IPS-18a (cell line): ENCODE data around the gene DHX16.
"Not testable (repeated sequence)": the region's sequence is repeated elsewhere in the genome, so short reads cannot be mapped to it uniquely, and the experiment has no call there.

ENCODE experiments used
- H3K27ac ChIP-seq: one replicate; pipeline ENCODE4 v1.5.1; 2013; ENCODE audit warnings: low read length
- H3K27me3 ChIP-seq: one replicate; pipeline ENCODE4 v1.6.1; 2013; ENCODE audit warnings: mild to moderate bottlenecking, low read length; ENCODE audit not compliant: control insufficient read depth, insufficient read depth
- H3K36me3 ChIP-seq: one replicate; pipeline ENCODE4 v1.6.1; 2013; ENCODE audit warnings: low read depth, low read length; ENCODE audit not compliant: control insufficient read depth
- H3K4me1 ChIP-seq: one replicate; pipeline ENCODE4 v1.6.1; 2013; ENCODE audit warnings: low read depth, low read length; ENCODE audit not compliant: control insufficient read depth
- H3K4me3 ChIP-seq: one replicate; pipeline ENCODE4 v1.5.1; 2013; ENCODE audit warnings: low read length
- H3K9ac ChIP-seq: one replicate; pipeline ENCODE4 v1.6.1; 2013; ENCODE audit warnings: mild to moderate bottlenecking, low read length, moderate library complexity
- H3K9me3 ChIP-seq: one replicate; pipeline ENCODE4 v1.6.1; 2013; ENCODE audit warnings: low read depth, low read length; ENCODE audit not compliant: control insufficient read depth

DHX16 gene

GRCh38 chr6:30683183-30683979 lies 10.6 kb upstream of the DHX16 start:
- Histone ChIP-seq H3K9me3 (no peaks in the 10 kb centered on the region), H3K4me1 (peaks cover 53% of the 10 kb centered on the region), H3K36me3 (no peaks in the 10 kb centered on the region), H3K27ac (no peak overlapping the region), H3K9ac (peak overlapping the region; percentile 9), H3K4me3 (peak overlapping the region; percentile 42), H3K27me3 (no peaks in the 10 kb centered on the region)

DNA sequence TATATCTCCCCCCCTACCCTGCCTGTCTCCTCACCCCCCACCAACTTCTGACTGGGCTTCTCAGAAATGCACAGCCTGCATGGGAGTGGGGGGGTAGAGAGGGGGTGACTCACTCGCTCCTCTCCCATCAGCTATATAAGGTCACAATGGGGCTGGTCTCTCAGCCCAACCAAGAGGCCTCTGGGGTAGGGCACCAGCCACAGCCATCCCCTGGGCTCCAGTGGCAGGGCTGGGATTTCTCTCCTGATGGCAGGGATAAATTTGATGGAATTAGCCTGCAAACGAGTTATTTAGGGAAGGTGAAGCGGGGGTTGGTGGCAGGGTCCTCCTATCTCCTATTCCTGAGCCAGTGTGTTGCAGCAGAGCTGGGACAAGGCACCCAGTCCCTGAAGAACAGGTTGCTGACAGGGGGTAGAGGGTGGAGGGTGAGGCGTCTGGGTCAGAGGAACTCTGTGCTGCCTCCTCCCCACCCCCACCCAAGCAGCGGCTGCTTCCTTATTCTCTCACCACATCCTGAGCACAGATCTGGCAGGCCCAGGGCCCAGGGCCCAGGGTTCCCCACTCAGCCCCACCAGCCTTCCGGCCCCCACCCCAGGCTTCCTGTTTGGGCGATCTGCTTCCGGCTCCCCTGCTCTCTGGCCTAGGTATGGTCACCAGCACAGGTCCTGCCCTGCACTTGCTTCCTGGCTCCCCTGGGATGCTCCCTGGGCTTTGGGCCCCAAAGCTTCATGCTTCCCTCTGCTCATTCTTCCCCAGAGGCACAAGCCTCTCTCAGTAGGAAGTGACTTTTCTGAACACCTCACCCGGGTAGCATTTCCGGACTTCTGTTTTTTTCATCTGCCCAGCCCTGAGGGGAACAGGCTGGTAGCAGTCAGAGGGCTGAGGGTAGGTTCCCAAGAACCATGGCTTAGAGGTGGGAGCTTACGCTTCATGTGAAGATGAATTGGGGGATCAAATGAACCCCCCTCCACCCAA lies 9.6 kb upstream of the DHX16 start:
- H3K9me3 ChIP-seq, result no peaks in the 10 kb centered on the region
- peaks cover 46% of the 10 kb centered on the region for H3K4me1 ChIP-seq
- peak overlapping the region; percentile 42 for H3K4me3 ChIP-seq
- no peaks in the 10 kb centered on the region for H3K27me3 ChIP-seq
- no peak overlapping the region for H3K27ac ChIP-seq
- H3K9ac ChIP-seq, result no peak overlapping the region
- peaks cover under 1% of the 10 kb centered on the region for H3K36me3 ChIP-seq

DNA sequence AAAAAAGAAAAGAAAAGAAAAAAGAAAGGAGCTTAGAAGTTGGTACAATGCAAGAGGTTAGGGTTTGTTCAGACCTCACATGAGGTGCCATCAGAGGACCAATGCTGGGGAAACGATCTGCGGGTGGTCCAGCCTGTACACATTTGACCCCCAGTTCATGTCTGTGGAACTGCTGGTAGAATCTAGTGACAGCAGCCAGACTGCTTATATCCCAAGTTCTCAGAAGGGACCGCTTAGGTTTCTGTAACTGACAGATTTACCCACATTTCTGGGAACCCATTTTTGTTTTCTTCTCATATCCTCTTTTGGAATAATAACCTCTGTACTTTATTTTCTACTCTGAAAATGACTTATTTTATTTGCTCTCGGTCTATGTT lies 8.9 kb upstream of the DHX16 start:
- Histone ChIP-seq H3K9ac (no peak overlapping the region), H3K4me3 (no peak overlapping the region), H3K27ac (no peak overlapping the region), H3K27me3 (no peaks in the 10 kb centered on the region), H3K36me3 (peaks cover 7% of the 10 kb centered on the region), H3K9me3 (no peaks in the 10 kb centered on the region), H3K4me1 (peaks cover 46% of the 10 kb centered on the region)

GRCh38 chr6:30679765-30680535 lies 7.1 kb upstream of the DHX16 start:
- H3K4me3 ChIP-seq, result no peak overlapping the region
- H3K36me3 ChIP-seq, result peaks cover 10% of the 10 kb centered on the region
- H3K27ac ChIP-seq, result no peak overlapping the region

DNA sequence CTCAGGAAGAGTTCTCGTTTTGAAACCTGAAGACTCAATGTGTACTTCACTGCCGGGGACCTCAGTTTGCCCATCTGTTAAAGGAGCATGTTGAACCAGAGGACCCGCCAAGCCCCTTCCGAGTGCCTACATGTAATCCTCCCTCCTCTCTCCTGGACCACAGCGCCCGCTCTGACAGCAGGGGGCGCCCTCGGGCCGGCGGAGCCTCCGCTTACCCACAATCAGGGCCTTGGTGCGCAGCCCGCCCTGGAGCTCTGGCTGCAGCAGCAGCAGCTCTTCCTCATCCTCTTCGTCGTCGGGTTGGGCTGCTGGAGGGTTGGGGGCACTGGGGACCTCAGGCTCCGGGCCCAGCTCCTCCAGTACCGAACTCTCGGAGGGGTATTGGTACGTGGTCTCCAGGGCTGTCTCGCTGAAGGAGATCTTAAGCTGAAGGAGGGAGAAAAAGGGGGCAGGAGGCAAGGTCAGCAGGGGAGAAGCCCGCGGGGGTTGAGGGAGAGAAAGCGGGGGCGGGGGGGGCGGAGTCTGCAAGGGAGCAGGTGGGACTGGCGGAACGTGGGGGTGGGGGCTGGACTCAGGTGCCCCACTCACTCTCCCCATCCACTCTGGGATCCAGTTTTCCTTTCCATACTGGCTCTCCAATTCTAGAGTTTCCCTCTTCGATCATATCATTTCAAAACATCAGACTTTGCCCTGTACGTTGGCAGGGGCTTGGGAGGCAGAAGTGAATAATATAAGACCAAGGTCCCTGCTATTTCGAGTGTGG lies 6.3 kb upstream of the DHX16 start:
- Histone ChIP-seq H3K36me3 (peaks cover 10% of the 10 kb centered on the region), H3K4me3 (peak overlapping the region; percentile 37), H3K9ac (no peak overlapping the region), H3K27me3 (no peaks in the 10 kb centered on the region), H3K4me1 (peaks cover 29% of the 10 kb centered on the region), H3K27ac (no peak overlapping the region), H3K9me3 (no peaks in the 10 kb centered on the region)

More at GRCh38 chr6:30679765-30680535, 7.1 kb upstream of the DHX16 start:
- Histone ChIP-seq H3K9ac (no peak overlapping the region), H3K9me3 (no peaks in the 10 kb centered on the region), H3K27me3 (no peaks in the 10 kb centered on the region), H3K4me1 (peaks cover 33% of the 10 kb centered on the region)

- H3K4me1 ChIP-seq, result peaks cover 6% of the 10 kb centered on the region
- no peak overlapping the region for H3K27ac ChIP-seq
- H3K4me3 ChIP-seq, result no peak overlapping the region
- H3K9me3 ChIP-seq, result no peaks in the 10 kb centered on the region
- H3K27me3 ChIP-seq, result no peaks in the 10 kb centered on the region
- H3K9ac ChIP-seq, result no peak overlapping the region
- H3K36me3 ChIP-seq, result peaks cover 10% of the 10 kb centered on the region
These were observed 4.0 kb upstream of the DHX16 start for GRCh38 chr6:30676660-30677285.

DNA sequence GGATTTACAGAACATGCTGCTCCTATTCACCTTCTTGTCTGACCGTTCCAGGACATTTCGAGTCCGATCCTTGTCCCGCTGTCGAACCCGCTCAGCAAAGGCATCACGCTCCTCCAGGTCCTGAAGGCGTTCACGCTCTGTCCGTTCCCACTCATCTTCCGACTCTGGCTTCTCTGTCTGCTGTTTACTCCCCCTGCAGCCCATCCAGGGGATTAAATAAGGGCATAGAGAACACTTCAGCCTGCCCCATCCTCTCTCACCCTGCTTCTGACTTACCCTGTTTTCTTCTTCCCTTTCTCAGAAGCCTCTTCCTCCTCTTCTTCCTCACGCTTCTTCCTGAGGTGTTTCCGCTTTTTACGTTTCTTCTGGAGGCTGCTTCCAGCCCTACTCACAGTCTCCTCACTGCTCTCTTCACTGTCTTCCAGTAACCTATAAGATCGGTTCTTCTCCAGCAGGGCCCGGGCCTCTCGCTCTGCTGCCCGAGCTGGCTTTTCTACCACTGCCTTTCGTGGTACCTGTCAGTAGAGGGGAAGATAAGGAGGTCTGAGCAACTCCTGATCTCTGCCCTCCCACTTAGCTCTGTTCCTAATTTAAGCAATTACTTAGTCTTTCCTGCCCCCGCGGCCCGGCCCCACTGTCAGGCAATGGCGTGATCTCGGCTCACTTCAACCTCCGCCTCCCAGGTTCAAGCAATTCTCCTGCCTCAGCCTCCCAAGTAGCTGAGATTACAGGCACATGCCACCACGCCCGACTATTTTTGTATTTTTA lies 1.9 kb downstream of the DHX16 start:
- H3K36me3 ChIP-seq, result peaks cover 24% of the 10 kb centered on the region
- no peaks in the 10 kb centered on the region for H3K27me3 ChIP-seq
- H3K9ac ChIP-seq, result no peak overlapping the region
- no peak overlapping the region for H3K27ac ChIP-seq
- no peaks in the 10 kb centered on the region for H3K4me1 ChIP-seq
- H3K4me3 ChIP-seq, result no peak overlapping the region
- H3K9me3 ChIP-seq, result no peaks in the 10 kb centered on the region

DNA sequence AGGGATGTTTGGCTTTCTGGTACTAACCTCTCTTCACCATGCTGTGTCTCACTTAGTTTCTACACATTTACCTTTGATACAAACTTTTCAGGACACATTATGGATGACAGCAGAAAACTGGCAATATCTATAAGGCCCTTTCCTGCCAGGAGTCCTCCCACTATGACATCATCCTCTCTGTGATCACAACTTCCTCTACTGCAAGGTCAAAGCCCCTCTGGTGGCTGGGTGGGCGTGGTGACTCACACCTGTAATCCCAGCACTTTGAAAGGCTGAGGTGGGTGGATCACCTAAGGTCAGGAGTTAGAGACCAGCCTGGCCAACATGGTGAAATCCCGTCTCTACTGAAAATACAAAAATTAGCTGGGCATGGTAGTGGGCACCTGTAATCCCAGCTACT lies 6.5 kb downstream of the DHX16 start:
- not testable (repeated sequence) for H3K4me3 ChIP-seq, H3K27me3 ChIP-seq, H3K27ac ChIP-seq, H3K9ac ChIP-seq, H3K9me3 ChIP-seq, H3K4me1 ChIP-seq
- peaks cover 58% of the 10 kb centered on the region for H3K36me3 ChIP-seq

GRCh38 chr6:30664994-30665767 lies 7.6 kb downstream of the DHX16 start:
- H3K4me3 ChIP-seq, result no peak overlapping the region
- no peaks in the 10 kb centered on the region for H3K9me3 ChIP-seq
- no peak overlapping the region for H3K27ac ChIP-seq
- no peak overlapping the region for H3K9ac ChIP-seq
- H3K27me3 ChIP-seq, result no peaks in the 10 kb centered on the region
- peaks cover 52% of the 10 kb centered on the region for H3K36me3 ChIP-seq
- H3K4me1 ChIP-seq, result no peaks in the 10 kb centered on the region
